ENCODE measurements around the gene COA8.
A peak's percentile ranks its signal among the peaks of the same experiment; 100 is the strongest.
"Not testable (repeated sequence)": the region's sequence is repeated elsewhere in the genome, so short reads cannot be mapped to it uniquely, and the experiment has no call there.

COA8 gene

GRCh38 chr14:103521951-103522563 lies 40.7 kb upstream of the COA8 start:
- peak overlapping the region; percentile 7 for H3K4me3 ChIP-seq (ENCODE audit: control insufficient read depth, low read depth, low read length)
- no peak for TF ChIP-seq CTCF (conservative IDR thresholded peaks at IDR 0.05; ENCODE audit: control insufficient read depth, insufficient read depth, low read depth, low read length)
- DNase-seq (ENCODE audit: low read depth): no peak

GRCh38 chr14:103522649-103523574 lies 39.8 kb upstream of the COA8 start, which contains the start of gene CKB:
TSS of gene CKB (minus strand) at chr14:103522830. CDS start at chr14:103522493, 337 bp downstream.
- H3K4me3 ChIP-seq (ENCODE audit: control insufficient read depth, low read depth, low read length): peak within 1 kb of the TSS; percentile 7
- no peak for DNase-seq (ENCODE audit: low read depth)
- TF ChIP-seq CTCF (conservative IDR thresholded peaks at IDR 0.05; ENCODE audit: control insufficient read depth, insufficient read depth, low read depth, low read length): no peak

DNA sequence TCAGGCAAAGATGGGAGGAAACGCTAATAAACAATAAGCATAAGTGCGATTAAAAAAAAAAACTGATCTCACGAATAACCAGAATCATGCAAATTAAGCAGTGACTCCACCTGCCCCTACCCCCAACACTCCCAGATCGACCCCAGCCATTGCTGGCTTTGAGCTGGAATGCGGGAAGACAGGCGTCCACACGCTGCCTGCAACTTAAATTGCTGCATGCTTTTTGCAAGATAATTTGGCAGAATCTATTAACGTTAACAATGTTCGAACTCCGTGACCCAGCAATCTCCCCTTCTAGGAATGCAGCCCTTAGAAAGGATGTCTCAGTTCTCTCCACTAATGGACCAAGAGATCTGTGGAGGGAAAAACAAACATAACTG lies 39.2 kb upstream of the COA8 start:
- no peak for TF ChIP-seq CTCF (conservative IDR thresholded peaks at IDR 0.05; ENCODE audit: control insufficient read depth, insufficient read depth, low read depth, low read length)
- H3K4me3 ChIP-seq (ENCODE audit: control insufficient read depth, low read depth, low read length): no peak overlapping the region
- DNase-seq (ENCODE audit: low read depth): no peak

- no peak for DNase-seq (ENCODE audit: low read depth)
- no peak for TF ChIP-seq CTCF (conservative IDR thresholded peaks at IDR 0.05; ENCODE audit: control insufficient read depth, insufficient read depth, low read depth, low read length)
- no peak overlapping the region for H3K4me3 ChIP-seq (ENCODE audit: control insufficient read depth, low read depth, low read length)
These were observed 38.5 kb upstream of the COA8 start for GRCh38 chr14:103524002-103524935.

GRCh38 chr14:103525430-103526246 lies 37.1 kb upstream of the COA8 start:
- not testable (repeated sequence) for DNase-seq (ENCODE audit: low read depth); H3K4me3 ChIP-seq (ENCODE audit: control insufficient read depth, low read depth, low read length)

DNA sequence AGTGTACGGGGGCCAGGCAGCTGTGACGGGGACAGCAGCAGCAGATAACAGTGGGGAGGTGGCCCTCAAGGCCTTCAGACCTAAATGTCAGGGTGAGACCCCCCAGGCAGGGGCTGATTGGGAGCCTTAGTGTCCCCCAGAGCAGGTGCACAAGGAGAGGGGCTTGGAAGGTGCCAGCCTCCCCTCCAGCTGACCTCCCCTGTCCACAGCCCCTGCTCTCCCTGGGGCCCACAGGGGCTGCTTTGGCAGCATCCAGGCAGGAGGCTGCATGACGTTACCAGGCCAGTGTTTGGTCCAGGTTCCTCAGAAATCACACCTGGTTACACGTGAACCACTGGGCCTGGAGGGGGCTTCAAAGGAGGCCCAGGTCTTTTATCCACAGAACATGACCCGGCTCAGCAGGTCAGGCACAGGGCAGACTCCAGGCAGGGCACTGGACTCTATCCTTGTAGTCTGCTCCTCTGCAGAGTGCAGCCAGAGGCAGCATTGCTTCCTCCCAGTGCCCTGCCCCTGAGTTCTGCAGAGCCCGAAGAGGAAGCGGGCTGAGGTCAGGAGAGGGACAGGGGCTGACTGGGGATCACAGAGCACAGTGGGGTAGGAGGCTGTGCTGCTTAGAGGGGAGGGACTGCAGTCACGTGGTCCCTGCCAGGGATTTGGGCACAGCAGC lies 36.4 kb upstream of the COA8 start:
- DNase-seq (ENCODE audit: low read depth): no peak
- no peak for TF ChIP-seq CTCF (conservative IDR thresholded peaks at IDR 0.05; ENCODE audit: control insufficient read depth, insufficient read depth, low read depth, low read length)
- H3K4me3 ChIP-seq (ENCODE audit: control insufficient read depth, low read depth, low read length): no peak overlapping the region
